Activated CD8-positive, alpha-beta memory T cell treated with anti-CD3 and anti-CD28 coated beads, Interleukin-2, amount 50 U/mL, for 1 hour (primary cell): ENCODE data around the gene TBC1D13.
"Not testable (repeated sequence)": the region's sequence is repeated elsewhere in the genome, so short reads cannot be mapped to it uniquely, and the experiment has no call there.

ENCODE experiments used
- DNase-seq: peaks from one replicate; pipeline ENCODE4 v3.0.0-alpha.2; 2020; ENCODE audit errors: extremely low read depth

The TBC1D13 gene

DNA sequence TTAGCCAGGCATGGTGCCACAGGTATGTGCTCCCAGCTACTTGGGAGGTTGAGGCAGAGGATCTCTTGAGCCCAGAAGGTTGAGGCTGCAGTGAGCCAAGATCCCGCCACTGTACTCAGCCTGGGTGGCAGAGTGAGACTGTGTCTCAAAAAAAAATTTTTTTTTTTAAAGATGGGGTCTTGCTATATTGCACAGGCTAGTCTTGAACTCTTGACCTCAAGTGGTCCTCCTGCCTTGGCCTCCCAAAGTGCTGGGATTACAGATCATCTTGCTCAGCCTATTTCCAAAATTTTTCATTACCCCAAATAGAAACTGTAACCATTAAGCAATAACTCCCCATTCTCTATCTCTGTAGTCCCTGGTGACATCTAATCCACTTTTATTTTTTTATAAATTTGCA, 4.4 kb upstream of the TBC1D13 start:
- no peak for DNase-seq

GRCh38 chr9:128785427-128785826, 1.6 kb upstream of the TBC1D13 start:
- DNase-seq, result no peak

GRCh38 chr9:128787659-128788058, 606 bp downstream of the TBC1D13 start:
- no peak for DNase-seq

- DNase-seq, result no peak
These were observed 1.4 kb downstream of the TBC1D13 start for GRCh38 chr9:128788445-128788844.

DNA sequence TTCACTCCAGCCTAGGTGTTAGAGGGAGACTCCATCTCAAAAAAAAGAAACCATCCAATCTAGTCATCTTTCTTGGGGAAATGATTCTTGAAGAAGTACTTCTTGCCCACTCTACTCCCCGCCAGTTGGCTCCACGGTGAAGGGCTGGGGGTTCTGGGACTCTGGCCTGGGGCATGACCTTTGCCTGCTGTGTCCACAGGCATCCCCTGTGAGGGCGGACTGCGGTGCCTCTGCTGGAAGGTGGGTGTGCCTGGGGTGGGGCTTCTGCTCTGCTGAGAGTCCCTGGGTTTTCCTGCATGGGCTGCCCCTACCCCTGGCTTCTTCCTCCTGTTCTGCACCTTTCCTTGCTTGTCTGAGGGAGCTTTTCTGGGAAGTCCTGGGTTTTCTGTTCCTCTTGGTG, 3.5 kb downstream of the TBC1D13 start:
- DNase-seq, result no peak

GRCh38 chr9:128792134-128792533, 5.1 kb downstream of the TBC1D13 start:
- DNase-seq, result no peak

DNA sequence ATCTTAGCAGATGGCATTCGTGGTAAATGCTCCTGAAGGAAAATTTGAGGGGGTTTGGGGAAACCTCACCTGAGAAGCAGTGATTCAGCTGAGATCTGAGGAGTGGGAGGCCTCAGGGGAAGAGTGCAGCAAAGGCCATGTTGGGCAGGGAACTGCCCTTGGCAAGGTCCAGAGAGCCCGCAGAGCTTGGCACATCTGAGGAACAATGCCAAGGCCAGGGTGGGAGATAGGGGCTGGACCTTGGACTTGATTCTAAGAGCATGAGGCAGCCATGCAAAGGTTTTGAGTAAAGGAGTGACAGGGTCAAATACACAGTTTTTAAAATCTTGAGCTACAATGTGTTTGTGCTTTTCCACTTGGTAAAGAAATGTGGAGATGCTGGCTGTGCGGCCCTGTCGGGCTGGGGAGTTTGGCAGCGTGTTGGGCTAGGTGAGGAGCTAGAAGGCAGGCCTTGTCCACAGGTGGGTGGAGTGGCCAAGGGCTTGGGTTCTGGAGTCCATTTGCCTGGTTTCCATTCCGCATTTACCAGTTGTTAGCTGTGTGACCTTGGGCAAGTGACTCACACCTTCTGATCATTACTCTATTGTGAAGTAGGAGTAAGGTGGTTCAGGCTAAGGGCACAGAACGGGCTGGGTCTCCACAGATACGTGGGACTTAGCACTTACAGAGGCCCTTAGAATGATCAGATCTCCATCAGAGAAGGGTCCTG, 6.1 kb downstream of the TBC1D13 start:
- DNase-seq, result no peak

DNA sequence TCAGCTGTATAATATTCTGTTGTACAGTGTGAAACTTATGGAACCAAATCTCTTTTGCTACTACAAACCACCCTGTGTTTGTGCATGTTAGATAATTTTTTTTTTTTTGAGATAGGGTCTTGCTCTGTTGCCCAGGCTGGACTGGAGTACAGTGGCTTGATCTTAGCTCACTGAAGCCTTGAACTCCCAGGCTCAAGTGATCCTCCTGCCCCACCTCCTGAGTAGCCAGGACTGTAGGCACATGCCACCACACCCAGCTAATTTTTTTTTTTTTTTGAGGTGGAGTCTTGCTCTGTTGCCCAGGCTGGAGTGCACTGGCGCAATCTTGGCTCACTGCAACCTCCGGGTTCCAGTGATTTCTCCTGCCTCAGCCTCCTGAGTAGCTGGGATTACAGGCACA, 7.9 kb downstream of the TBC1D13 start:
- DNase-seq, result not testable (repeated sequence)

- no peak for DNase-seq
These were observed 11.8 kb downstream of the TBC1D13 start for GRCh38 chr9:128798896-128799295.

DNA sequence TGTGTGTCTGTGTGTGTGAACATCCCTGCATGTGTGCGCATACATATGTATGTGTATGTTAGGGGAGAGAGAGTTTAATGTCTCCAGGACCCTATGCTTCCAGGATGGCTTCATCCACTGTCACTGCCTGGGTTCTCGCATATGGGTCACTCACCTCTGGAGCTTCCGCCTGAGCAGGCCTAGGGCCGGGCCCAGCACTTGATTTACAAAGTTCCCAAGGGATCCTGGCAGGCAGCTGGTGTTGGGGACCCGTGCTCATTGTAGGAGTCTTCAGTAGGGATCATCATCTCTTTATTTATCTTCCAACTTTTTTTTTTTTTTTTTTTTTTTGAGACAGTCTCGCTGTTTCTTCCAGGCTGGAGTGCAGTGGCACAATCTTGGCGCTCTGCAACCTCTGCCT, 13.0 kb downstream of the TBC1D13 start:
- no peak for DNase-seq

- no peak for DNase-seq
These were observed 15.4 kb downstream of the TBC1D13 start for GRCh38 chr9:128802482-128802881.

DNA sequence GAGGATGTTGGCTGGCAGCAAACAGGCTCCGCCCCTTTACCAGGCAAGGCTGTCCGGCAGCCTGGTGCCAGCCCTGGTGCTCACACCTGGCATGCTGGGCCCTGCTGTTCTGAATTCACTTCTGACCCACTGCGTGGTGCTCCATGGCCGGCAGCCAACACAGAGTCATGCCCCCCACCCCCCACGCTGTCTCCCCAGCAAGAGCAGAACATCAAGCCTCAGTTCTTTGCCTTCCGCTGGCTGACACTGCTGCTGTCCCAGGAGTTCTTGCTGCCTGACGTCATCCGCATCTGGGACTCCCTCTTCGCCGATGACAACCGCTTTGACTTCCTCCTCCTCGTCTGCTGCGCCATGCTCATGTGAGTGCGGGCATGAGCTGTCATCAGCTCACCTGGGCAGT, 18.6 kb downstream of the TBC1D13 start:
- DNase-seq, result no peak

DNA sequence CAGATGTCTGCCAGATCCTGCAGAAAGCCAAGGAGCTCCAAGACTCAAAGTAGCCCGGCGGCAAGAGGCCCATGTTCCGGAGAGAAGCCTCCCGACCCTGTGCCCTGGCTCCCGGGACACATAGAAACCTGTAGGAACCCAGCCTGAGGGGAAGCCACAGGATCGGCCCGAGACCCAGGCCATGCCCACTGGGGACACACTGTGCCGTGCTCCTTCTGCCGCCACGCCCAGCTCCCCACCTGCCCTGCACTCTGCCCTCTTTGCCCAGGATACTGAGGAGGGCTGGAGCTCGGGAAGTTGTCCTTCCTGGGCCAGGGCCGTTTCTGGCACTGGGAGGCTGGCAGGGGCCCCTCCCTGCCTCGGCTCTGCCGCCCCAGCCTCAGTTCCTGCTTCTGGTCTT, 20.8 kb downstream of the TBC1D13 start:
- no peak for DNase-seq

DNA sequence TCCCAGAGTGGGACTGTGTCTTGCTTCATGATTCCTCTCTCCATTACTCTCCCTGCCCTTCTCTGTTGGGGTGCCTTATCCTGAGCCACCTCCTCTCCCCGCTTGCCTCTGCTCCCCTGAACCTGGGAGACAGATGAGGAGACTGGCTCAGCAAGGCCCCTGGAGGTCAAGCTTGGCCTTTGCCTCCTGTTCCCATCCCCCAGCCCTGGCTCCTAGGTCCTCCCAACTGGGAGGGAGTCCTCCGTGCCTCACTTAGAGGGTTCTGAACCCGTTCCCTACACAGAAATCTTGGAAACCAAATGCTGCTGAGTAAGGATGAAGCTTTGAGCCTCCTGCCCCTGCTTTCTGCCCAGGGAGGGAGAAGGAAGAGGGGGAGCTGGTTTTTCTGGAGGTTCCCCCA, 21.5 kb downstream of the TBC1D13 start:
- no peak for DNase-seq

DNA sequence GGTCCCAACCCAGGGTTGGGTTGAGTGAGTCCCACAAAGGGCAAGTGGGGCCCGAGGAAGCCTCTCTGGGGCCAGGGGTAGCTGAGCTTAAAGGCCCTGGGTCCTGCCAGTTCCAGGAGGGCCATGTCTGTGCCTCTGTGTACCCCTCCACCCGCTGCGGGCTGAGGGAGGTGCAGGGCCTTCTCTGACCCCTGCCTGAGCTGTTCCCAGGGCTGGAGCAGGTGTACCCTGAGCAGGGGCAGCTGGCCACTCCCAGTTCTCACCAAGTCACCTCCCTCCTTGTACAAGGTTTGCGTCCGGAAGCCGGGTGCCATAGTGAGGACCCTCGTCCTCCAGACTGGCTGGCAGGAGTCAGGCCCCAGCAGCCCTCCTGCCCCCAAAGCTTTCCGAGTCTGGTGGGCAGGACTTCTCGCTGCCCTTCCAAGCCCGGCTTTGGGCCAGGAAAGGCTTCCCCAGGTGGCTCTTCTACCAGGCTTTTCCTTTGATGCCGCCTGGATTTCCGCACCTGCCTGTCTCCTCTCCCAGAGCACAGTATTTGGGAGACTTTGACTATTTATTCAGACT, 22.1 kb downstream of the TBC1D13 start:
- no peak for DNase-seq

DNA sequence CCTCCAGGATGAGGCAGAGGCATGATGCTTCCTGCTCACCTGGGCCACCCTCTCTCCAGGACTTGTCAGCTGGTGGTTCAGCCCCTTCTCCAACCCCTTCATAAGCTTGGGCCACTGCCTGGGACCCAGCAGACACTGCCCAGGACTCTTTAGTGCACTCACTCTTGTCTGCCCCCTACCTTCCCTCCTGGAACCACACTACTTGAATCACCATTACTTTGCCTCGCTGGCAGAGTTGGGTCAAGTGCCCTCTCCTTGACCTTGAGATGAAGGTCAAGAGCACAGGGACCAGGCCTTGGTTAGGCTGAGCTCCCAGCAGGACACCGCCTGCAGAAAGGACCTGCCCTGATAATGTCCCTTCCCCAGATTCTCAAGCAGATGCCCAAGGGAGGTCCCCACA, 22.8 kb downstream of the TBC1D13 start:
- no peak for DNase-seq

DNA sequence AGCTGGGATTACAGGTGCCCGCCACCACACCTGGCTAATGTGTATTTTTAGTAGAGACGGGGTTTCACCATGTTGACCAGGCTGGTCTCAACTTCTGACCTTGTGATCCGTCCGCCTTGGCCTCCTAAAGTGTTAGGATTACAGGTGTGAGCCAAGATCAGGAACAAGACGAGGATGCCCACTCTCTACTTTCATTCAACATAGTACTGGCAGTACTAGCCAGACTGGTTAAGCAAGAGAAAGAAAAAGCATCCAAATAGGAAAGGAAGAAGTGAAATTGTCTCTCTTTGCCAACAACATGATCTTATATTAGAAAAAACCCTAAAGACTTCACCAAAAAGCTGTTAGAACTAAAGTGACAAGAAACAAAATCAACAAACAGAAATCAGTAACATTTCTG, 23.8 kb downstream of the TBC1D13 start:
- no peak for DNase-seq

DNA sequence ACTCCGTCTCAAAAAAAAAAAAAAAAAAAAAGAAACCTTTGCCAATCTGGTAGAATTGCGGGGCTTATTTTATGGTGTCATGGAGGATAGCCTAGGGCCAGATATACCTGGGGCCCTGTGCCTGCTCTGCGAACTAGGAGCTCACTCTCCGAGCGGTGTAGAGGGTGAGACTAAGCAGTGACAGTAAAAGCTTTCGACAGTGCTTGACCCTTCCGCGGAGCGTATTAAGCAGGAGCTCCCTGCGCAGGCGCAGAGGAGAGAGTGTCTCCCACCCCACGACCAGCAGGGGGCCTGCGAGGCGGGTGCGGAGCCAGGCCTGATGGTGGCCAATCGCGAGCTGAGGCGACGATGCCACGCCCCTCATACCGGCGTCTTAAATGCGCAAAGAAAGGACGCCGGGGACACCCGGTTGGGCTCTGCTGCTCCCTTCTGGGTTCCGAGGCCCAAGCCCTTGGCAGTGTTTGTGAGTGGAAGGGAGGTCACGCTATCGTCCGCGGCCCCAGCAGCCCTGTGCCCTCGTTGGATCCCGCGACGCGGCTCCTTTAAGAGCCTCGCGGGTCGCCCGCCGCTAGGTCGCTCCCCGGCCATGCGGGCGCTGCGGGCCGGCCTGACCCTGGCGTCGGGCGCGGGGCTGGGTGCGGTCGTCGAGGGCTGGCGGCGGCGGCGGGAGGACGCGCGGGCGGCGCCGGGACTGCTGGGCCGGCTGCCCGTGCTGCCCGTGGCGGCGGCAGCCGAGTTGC, 31.2 kb downstream of the TBC1D13 start, which contains the start of gene ENDOG:
TSS of gene ENDOG (plus strand) at position 402 of the 740 bp plus-strand sequence. CDS start at position 587, 185 bp downstream.
- DNase-seq, result peak; percentile 85

GRCh38 chr9:128818839-128819715, 32.0 kb downstream of the TBC1D13 start:
- no peak for DNase-seq

DNA sequence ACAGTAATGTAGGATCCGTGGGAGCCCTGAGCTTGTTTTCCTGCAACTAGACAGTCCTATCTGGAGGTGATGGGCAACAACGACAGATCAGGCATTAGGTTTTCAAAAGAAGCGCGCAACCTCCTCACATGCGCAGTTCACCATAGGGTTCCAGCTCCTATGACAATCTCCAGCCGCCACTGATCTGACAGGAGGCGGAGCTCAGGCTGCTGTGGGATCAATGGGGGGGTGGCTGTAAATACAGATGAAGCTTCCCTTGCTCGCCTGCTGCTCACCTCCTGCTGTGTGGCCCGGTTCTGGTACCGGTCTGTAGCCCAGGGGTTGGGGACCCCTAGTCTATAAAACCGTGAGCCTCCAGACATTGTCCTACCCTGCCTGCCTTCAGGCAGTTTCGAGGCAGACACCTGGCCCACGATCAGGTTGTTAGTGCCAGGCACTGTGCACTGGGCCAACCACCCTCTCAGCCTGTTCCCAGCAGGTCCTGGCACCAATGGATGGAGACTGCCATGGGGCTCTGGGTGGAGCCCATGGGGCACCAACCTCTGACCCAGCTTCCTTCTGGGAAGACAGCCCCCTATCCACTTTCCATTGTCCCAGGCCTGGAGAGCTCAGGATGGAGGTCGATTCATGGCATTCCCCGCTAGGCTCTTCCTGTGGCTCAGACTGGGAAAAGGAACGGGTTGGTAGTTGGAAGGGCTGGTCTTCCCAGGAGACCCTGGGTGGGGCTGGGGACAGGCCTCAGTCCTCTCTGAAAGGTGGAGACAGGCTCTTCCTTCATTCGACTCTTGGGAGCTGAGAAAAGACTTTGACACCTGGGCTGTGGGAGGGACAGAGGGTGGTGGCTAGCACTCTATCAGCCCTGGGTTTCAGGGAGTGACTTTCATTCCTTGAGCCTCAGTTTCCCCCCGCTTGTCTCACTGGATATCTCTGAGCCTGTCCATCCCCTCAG, 32.9 kb downstream of the TBC1D13 start:
- DNase-seq, result no peak
